Bladder microvascular endothelial cell (primary cell): ENCODE measurements around the gene SLF1. TPM values are rescaled to one million over a fixed set of nuclear protein-coding genes. Genes with fewer than 3 reads are reported as not detected.

ENCODE experiments used
- total RNA-seq: library from RNA; depleted of rRNA; stranded (reverse); fragments of >200 nt; gene quantifications from 2 replicates; pipeline ENCODE4 v1.2.3, GENCODE V29; 2014

The SLF1 gene
- total RNA-seq: 8.3 and 10.8 TPM in 2 replicates

DNA sequence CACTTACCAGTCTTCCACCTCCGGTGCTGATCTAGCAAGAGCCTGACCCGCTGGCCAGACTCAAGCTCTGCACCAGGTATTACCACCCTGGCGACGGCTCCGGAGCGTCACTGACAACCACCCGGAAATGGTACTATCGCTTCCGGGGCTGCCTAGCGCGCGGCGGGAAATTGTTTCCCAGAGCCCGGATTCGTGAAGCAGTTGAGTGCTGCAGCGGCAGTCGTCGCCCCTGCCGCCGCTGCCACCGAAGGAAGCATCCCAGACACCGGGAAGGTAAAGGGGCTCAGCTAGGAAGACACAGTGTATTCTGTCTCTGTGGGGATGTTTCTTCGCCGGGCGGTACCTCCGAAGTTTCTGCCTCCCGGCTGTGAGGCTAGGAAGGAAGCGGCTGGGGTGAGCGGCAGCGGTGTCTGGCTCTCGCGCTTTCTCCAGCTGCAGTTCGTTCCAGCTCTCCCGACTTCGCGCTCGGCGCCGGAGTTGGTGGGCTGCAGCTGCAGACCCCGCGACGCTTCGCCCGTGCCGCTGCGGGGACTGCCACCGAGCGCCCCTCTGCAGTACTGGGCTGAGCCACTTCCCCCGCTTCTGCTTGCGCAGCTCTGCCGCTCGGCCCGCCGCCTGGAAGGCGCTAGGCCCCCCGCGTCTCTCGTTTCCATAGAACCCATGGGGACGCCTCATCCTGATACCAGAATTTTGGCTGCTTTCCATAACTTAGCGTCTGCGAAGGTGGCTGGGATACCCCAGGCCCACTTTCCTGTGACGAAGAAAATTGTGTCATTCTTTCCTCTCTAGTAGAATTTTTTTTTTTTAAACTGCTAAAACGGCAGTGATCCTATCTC lies at the start of gene SLF1, which contains the start of gene KIAA0825:
Gene SLF1, plus strand, starts transcription at position 177 of the 836 bp plus-strand sequence. CDS start 10,142 bp downstream, outside the sequence.
Gene KIAA0825, minus strand, starts transcription at position 112 of the 836 bp plus-strand sequence. CDS start 81,478 bp downstream, outside the sequence.

Other genes with a start within 250 kb of the SLF1 start
- 0.97 and 1.3 TPM in 2 replicates for gene KIAA0825, start 65 bp upstream of the SLF1 start, total RNA-seq